ENCODE results near the gene UGT1A7. TPM values are rescaled to one million over a fixed set of nuclear protein-coding genes. Genes with fewer than 3 reads are reported as not detected.

UGT1A7 gene
- total RNA-seq, 1 experiment from 2014 or later = not detected

- H3K27ac ChIP-seq = no peak overlapping the region
- DNase-seq = no peak
- H3K36me3 ChIP-seq = no peaks in the 10 kb centered on the region
- H3K9me3 ChIP-seq (replicated peaks) = no peaks in the 10 kb centered on the region
- H3K27me3 ChIP-seq = no peaks in the 10 kb centered on the region; the same call in 1 of the 2 replicates
- no peaks in the 10 kb centered on the region for H3K4me1 ChIP-seq
- H3K4me3 ChIP-seq = no peak overlapping the region
These were observed 140.5 kb downstream of the UGT1A7 start for GRCh38 chr2:233822101-233822771.

Other genes starting within 250 kb of the UGT1A7 start
- 35.0 and 38.4 TPM in 2 replicates for gene USP40, start 115.1 kb upstream of the UGT1A7 start, total RNA-seq (2014; rRNA removed; shearing (Covaris generic))
- gene UGT1A8, start 64.3 kb upstream of the UGT1A7 start, total RNA-seq (2014; rRNA removed; shearing (Covaris generic)) = not detected in 2 replicates
- not detected in 2 replicates for gene UGT1A10, start 45.5 kb upstream of the UGT1A7 start, total RNA-seq (2014; rRNA removed; shearing (Covaris generic))
- gene UGT1A9, start 10.0 kb upstream of the UGT1A7 start, total RNA-seq (2014; rRNA removed; shearing (Covaris generic)) = not detected in 2 replicates
- not detected in 2 replicates for gene UGT1A6, start 11.0 kb downstream of the UGT1A7 start, total RNA-seq (2014; rRNA removed; shearing (Covaris generic))
- gene UGT1A5, start 31.0 kb downstream of the UGT1A7 start, total RNA-seq (2014; rRNA removed; shearing (Covaris generic)) = not detected in 2 replicates
- not detected in 2 replicates for gene UGT1A4, start 36.8 kb downstream of the UGT1A7 start, total RNA-seq (2014; rRNA removed; shearing (Covaris generic))
- not detected in 2 replicates for gene UGT1A3, start 47.1 kb downstream of the UGT1A7 start, total RNA-seq (2014; rRNA removed; shearing (Covaris generic))
- not detected in 2 replicates for gene UGT1A1, start 78.4 kb downstream of the UGT1A7 start, total RNA-seq (2014; rRNA removed; shearing (Covaris generic))
- not detected in 2 replicates for gene MROH2A, start 96.4 kb downstream of the UGT1A7 start, total RNA-seq (2014; rRNA removed; shearing (Covaris generic))
- gene HJURP, start 172.6 kb downstream of the UGT1A7 start, total RNA-seq (2014; rRNA removed; shearing (Covaris generic)) = 86.1 and 90.8 TPM in 2 replicates
- 0.10 and 0.18 TPM in 2 replicates for gene TRPM8, start 235.5 kb downstream of the UGT1A7 start, total RNA-seq (2014; rRNA removed; shearing (Covaris generic))

Measured in SJCRH30 (cell line).